Stomach smooth muscle (tissue), 2 donors: ENCODE data around the gene SUV39H2.
A peak's percentile ranks its signal among the peaks of the same experiment; 100 is the strongest.

Experiments used
- H3K27ac ChIP-seq: one replicate; pipeline ENCODE4 v1.7.0; 2013; ENCODE audit warnings: mild to moderate bottlenecking, low read length, inconsistent platforms
- H3K27me3 ChIP-seq, 2 donors: one replicate each; pipeline ENCODE4 v1.7.0; 2013; ENCODE audit warnings: low read length in 2 of 2; ENCODE audit not compliant: insufficient read depth in 2 of 2, control insufficient read depth in 1 of 2
- H3K36me3 ChIP-seq, 2 donors: one replicate each; pipeline ENCODE4 v1.7.0; 2013; ENCODE audit warnings: low read length in 2 of 2; ENCODE audit not compliant: control insufficient read depth in 2 of 2, insufficient read depth in 2 of 2
- H3K4me1 ChIP-seq: one replicate; pipeline ENCODE4 v1.7.0; 2013; ENCODE audit warnings: low read length; ENCODE audit not compliant: control insufficient read depth, insufficient read depth
- H3K4me3 ChIP-seq, 2 donors: one replicate each; pipeline ENCODE4 v1.7.0; 2013; ENCODE audit warnings: low read length in 2 of 2
- H3K9ac ChIP-seq, 2 donors: one replicate each; pipeline ENCODE4 v1.7.0; 2013; ENCODE audit warnings: low read length in 2 of 2, mild to moderate bottlenecking in 1 of 2
- H3K9me3 ChIP-seq, 2 donors: one replicate each; pipeline ENCODE4 v1.7.0; 2013; ENCODE audit warnings: low read length in 2 of 2; ENCODE audit not compliant: control insufficient read depth in 2 of 2
- donor health status: healthy.
- donor health status: Pancreatic carcinoma.

SUV39H2 gene, protein sequence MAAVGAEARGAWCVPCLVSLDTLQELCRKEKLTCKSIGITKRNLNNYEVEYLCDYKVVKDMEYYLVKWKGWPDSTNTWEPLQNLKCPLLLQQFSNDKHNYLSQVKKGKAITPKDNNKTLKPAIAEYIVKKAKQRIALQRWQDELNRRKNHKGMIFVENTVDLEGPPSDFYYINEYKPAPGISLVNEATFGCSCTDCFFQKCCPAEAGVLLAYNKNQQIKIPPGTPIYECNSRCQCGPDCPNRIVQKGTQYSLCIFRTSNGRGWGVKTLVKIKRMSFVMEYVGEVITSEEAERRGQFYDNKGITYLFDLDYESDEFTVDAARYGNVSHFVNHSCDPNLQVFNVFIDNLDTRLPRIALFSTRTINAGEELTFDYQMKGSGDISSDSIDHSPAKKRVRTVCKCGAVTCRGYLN

DNA sequence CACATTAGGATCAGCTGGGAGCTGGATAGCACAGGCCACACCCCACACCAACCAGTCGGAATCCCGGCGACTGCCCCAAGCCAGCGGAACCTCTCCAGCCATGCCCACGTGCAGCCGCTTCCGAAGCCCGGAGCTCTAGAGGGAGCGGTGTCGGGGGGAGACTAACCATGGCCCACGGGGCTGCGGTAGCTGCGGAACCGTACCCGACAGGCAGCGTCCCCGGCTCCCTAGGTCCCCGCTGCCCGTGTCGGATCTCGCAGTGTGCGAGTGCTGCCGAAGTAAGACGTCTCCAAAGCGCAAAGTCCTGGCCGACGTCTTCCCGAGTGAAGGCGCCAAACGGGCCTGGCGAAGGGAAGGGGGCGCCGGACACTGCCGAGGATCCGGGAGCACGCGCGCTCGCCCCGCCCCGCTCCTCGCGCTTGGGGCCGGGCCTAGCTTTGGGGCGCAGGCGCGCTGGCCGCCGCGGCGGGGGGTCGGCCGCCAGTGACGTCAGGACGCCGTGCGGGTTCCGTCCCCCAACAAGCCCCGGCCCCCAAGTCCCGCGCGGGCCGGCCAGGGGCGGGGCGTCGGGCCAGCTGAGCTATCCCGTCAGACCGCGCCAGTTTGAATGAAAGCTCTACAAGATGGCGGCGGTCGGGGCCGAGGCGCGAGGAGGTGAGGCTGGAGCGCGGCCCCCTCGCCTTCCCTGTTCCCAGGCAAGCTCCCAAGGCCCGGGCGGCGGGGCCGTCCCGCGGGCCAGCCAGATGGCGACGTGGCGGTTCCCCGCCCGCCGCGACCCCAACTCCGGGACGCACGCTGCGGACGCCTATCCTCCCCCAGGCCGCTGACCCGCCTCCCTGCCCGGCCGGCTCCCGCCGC is at the start of gene SUV39H2:
Gene SUV39H2 (plus strand): TSS at position 601 of the 858 bp plus-strand sequence. CDS start 23 bp downstream, at position 624.
- Histone ChIP-seq H3K4me3 (peak within 1 kb of the TSS; percentile 93 to 94), H3K27me3 (no peaks in the 10 kb centered on the region)

DNA sequence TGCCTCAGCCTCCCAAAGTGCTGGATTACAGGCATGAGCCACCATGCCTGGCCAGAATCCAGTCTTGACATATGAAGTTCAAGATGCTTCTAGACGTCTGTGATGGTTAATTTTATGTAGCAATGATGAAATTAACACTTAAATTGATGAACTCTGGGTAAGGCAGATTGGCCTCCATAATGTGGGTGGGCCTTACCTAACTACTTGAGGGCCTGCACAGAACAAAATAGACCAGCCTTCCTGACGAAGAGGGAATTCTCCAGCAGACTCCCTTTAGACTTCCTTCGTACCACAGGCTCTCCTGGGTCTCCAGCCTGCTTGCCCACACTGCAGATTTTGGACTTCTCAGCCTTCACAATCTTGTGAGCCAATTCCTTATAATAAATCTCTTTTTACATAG is 45.6 kb upstream of the SUV39H2 start:
- H3K27me3 ChIP-seq = no peaks in the 10 kb centered on the region
- no peak overlapping the region for H3K4me3 ChIP-seq
- no peak overlapping the region for H3K9ac ChIP-seq
- peaks cover 9% of the 10 kb centered on the region for H3K4me1 ChIP-seq
- H3K36me3 ChIP-seq = peaks cover 0 to 2% of the 10 kb centered on the region in 2 donors
- H3K27ac ChIP-seq = no peak overlapping the region
- H3K9me3 ChIP-seq = no peaks in the 10 kb centered on the region

More for the DNA sequence above, at the start of gene SUV39H2:
- Histone ChIP-seq H3K9ac (peak within 1 kb of the TSS; percentile 80 to 92), H3K4me1 (peaks cover 9% of the 10 kb centered on the region), H3K9me3 (no peaks in the 10 kb centered on the region), H3K36me3 (no peaks in the 10 kb centered on the region), H3K27ac (peak within 1 kb of the TSS; percentile 71)

DNA sequence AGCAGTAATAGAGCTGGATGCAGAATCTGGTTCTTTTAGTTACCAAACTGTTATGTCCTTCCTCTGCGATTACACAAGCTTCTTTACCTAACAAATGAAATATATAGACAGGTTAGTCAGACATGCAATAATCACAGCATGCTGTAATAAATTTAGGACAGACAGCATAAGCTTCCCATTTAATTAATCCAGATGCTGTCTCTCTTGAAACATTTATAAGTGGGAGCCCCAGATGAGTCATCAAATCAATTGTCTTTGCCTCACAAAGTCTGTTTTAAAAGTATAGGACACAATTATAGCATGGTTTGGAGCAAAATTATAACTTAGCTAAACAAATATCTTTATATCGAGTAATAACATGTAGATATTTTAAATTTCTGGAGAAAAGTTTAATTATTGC is 42.5 kb upstream of the SUV39H2 start:
- no peak overlapping the region for H3K27ac ChIP-seq

DNA sequence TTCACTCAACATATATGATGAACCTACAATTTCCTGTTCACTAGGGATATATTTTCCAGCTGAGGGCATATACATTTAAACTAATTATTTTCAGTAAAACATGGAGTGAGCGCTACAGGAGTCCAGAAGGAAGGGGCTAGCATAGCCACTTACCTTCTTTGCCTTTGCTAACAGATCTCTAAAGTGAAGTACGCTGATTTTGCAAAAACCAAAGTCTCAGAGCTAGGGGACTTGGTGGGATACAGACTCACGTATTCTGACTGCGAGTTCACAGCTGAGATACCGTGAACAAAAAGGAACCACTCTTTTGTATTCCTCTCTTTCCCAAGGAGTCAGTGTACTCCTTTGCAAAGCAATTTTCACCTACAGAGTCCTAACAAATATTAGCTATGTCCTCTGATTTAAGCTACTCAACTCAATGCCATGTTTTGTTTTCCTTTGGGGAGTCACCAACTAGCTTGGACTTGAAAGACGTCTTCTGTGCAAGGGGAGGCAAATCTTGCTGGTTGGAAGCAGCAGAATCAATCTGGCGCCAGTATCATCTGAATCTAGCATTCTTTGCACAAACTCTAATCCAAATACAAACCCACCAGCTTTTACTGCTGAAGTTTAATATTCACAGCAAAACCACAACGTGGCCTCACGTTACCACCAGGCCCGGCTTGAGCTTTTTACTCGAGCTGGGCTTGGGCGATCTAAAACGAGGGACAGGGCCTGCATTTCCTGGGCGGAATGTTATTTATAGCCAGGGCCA is 41.5 kb upstream of the SUV39H2 start:
- H3K27ac ChIP-seq = peak overlapping the region; percentile 97
- peak overlapping the region; percentile 86 to 94 for H3K9ac ChIP-seq
- peak overlapping the region; percentile 86 to 96 for H3K4me3 ChIP-seq
- no peaks in the 10 kb centered on the region for H3K9me3 ChIP-seq
- peaks cover 3 to 8% of the 10 kb centered on the region in 2 donors for H3K36me3 ChIP-seq
- H3K27me3 ChIP-seq = no peaks in the 10 kb centered on the region
- H3K4me1 ChIP-seq = peaks cover 19% of the 10 kb centered on the region

More for the DNA sequence above, 42.5 kb upstream of the SUV39H2 start:
- Histone ChIP-seq H3K27me3 (no peaks in the 10 kb centered on the region), H3K9me3 (no peaks in the 10 kb centered on the region), H3K4me3 (no peak overlapping the region), H3K4me1 (peaks cover 19% of the 10 kb centered on the region), H3K9ac (no peak overlapping the region), H3K36me3 (peaks cover 0 to 2% of the 10 kb centered on the region in 2 donors)

DNA sequence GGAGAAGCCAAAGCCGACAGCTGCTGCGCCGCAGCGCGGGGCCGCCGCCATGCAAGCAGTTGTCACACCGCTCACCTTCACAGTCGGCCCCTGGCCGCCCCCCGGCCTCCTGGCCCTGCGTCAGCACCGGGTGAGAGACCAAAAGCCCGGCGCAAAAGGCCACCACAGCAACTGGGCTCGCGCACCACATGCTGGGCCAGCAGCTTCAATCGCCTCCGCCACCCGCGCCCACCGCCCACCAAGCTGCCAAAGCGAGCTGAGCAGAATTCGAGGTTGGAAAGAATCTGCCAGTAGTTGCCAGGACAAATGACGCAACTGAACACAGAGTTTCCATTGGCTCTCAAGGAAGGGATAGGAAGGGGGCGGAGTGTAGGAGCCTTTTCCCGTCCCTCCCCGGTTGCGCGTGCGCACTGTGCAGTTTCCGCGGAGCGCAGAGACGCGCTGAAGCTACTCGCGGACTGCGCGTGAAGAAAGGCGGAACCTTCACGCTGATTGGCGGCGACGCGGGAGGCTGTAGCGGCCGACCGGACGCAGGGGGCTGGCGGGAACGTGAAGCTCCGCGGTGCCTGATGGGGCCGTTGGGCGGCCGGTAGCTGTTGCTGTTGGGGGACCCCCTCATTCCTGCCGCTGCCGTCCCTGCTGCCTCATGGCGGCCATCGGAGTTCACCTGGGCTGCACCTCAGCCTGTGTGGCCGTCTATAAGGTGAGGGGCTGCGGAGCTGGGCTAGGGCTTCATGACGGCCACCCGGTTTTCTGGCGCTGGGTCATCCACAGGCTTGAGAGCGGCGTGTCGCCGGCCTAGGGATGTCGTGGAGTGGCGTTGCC is 40.7 kb upstream of the SUV39H2 start, which contains the start of the genes CDNF, HSPA14 and MSANTD7:
Gene CDNF (minus strand): TSS at position 281 of the 825 bp plus-strand sequence. CDS start 91 bp downstream, at position 190.
Gene HSPA14 (plus strand): TSS at position 550 of the 825 bp plus-strand sequence. CDS start 97 bp downstream, at position 647.
Gene MSANTD7 (plus strand): TSS at position 550 of the 825 bp plus-strand sequence. CDS start 3,979 bp downstream, outside the sequence.
- Histone ChIP-seq H3K4me3 (peak within 1 kb of the TSS; percentile 86 to 96), H3K36me3 (peaks cover 6 to 16% of the 10 kb centered on the region in 2 donors), H3K9me3 (no peaks in the 10 kb centered on the region), H3K27me3 (no peaks in the 10 kb centered on the region), H3K27ac (peak within 1 kb of the TSS; percentile 97), H3K9ac (peak within 1 kb of the TSS; percentile 88 to 94), H3K4me1 (peaks cover 19% of the 10 kb centered on the region)

DNA sequence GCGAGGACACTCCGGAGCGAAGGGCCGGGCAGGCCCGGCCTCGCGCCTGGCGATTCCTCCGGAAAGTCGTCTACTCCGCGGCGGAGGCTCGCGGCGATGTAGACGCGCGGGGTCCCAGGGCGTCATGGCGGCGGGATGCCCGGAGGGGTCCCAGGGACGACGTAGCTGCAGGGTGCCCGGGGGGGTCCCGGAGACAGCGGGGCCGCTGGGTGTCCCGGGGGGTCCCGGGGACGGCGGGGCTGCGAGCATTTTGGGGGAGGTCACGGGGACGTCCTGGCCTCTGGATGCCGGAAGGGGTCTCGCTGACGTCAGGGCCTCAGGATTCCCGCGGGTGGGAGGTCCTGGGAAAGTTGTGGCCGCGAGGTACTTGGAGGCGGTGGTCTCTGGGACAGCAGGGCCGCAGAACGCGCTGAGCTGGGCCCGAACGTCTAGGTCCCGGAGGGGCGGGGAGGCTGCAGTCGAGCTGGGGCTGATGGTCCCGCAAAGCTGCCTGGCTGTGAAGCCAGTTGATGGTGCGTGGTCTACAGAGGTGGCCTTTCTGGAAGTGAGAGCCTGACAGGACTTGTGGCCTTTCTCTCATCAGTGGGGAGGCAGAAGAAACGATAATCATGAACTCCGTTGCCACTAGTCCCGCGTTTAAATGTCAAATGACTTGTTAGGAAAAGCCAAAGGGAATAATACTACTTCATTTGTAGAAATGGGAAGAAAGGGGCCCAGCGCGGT is 39.9 kb upstream of the SUV39H2 start:
- Histone ChIP-seq H3K36me3 (peaks cover 13 to 24% of the 10 kb centered on the region in 2 donors), H3K9ac (peak overlapping the region; percentile 88 to 93), H3K4me3 (peak overlapping the region; percentile 78 to 96), H3K4me1 (peaks cover 19% of the 10 kb centered on the region), H3K27ac (peak overlapping the region; percentile 97), H3K27me3 (no peaks in the 10 kb centered on the region), H3K9me3 (no peaks in the 10 kb centered on the region)

DNA sequence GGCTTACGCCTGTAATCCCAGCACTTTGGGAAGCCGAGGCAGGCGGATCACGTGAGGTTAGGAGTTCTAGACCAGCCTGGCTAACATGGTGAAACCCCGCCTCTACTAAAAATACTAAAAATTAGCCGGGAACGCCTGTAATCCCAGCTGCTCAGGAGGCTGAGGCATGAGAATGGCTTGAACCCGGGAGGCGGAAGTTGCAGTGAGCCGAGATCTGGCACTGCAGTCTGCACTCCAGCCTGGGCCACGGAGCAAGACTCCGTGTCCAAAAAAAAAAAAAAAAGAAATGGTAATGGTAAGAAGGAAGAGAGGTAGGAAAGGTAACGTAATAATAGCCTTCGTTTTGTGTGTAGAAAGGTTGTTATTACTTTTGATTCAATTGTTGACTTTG is 39.4 kb upstream of the SUV39H2 start:
- H3K27me3 ChIP-seq = no peaks in the 10 kb centered on the region
- H3K27ac ChIP-seq = no peak overlapping the region
- H3K9me3 ChIP-seq = no peaks in the 10 kb centered on the region
- H3K36me3 ChIP-seq = peaks cover 18 to 28% of the 10 kb centered on the region in 2 donors
- peaks cover 19% of the 10 kb centered on the region for H3K4me1 ChIP-seq
- H3K9ac ChIP-seq = peak overlapping the region; percentile 88 to 93
- peak overlapping the region; percentile 78 to 96 for H3K4me3 ChIP-seq

DNA sequence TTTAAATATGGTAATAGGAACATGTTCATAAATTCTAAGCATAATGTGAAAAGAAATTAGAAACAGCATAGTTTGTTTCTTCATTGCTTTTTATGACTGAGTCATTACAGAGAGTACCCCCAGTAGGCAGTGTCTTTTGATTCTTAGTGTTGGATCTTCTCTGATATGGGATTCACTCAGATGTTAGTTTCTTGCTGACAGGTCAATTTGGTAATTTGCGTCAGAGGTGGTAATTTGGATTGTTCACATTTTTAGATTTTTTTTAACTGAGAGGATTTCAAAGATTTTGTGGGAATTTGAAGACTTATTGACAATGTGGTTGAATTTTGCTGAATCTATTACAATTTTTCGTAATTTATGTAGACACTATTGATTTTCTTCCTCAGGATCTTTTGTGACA is 38.5 kb upstream of the SUV39H2 start:
- no peak overlapping the region for H3K4me3 ChIP-seq
- H3K27ac ChIP-seq = no peak overlapping the region
- H3K4me1 ChIP-seq = peaks cover 19% of the 10 kb centered on the region
- H3K9me3 ChIP-seq = no peaks in the 10 kb centered on the region
- H3K27me3 ChIP-seq = no peaks in the 10 kb centered on the region
- H3K9ac ChIP-seq = no peak overlapping the region
- H3K36me3 ChIP-seq = peaks cover 18 to 31% of the 10 kb centered on the region in 2 donors

DNA sequence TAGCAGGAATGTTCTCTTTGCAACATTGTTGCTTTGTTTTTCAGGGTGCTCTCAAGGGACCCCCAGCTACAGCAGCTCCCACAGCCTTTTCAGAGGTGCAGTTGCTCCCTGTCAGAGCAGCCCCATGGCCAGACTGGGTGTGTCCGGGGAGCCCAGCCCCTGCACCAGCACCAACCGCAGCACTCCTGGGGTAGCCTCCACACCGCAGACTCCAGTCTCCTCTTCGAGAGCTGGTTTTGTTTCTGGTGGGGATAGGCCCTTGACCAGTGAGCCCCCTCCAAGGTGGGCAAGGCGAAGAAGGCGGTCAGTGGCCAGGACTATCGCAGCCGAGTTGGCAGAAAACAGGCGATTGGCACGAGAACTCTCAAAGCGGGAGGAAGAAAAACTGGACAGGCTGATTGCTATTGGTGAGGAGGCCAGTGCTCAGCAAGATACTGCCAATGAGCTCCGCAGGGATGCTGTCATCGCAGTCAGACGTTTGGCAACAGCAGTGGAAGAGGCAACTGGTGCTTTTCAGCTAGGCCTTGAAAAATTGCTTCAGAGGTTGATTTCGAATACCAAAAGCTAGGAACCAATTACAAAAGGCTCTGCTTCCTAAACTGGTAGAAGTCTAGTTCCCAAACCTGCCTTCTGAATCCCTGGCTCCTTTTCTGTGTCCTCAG is 35.2 kb upstream of the SUV39H2 start:
- H3K9me3 ChIP-seq = no peaks in the 10 kb centered on the region
- H3K27ac ChIP-seq = no peak overlapping the region
- no peak overlapping the region for H3K4me3 ChIP-seq
- H3K27me3 ChIP-seq = no peaks in the 10 kb centered on the region
- H3K36me3 ChIP-seq = peaks cover 18 to 31% of the 10 kb centered on the region in 2 donors
- H3K4me1 ChIP-seq = peaks cover 7% of the 10 kb centered on the region
- no peak overlapping the region for H3K9ac ChIP-seq
